NCI-H1694 (cell line): Measurements from ENCODE around the gene NKAIN2.

Experiments used
- DNase-seq: peaks from one replicate; lab custom pipeline; 2025; lab: John Stamatoyannopoulos, UW

Gene NKAIN2

GRCh38 chr6:123803504-123804013 is at the start of gene NKAIN2:
Gene NKAIN2 (plus strand): TSS chr6:123803865.
- DNase-seq = no peak

- DNase-seq = no peak
Measured at GRCh38 chr6:123759472-123759871, 44.2 kb upstream of the NKAIN2 start.

- DNase-seq = no peak
Measured at GRCh38 chr6:123763904-123764303, 39.8 kb upstream of the NKAIN2 start.

GRCh38 chr6:123764722-123765121 is 38.9 kb upstream of the NKAIN2 start:
- DNase-seq = no peak

- no peak for DNase-seq
Measured at GRCh38 chr6:123768921-123769320, 34.7 kb upstream of the NKAIN2 start.

- no peak for DNase-seq
Measured at GRCh38 chr6:123769431-123769830, 34.2 kb upstream of the NKAIN2 start.

- DNase-seq = no peak
Measured at GRCh38 chr6:123770247-123770949, 33.3 kb upstream of the NKAIN2 start.

GRCh38 chr6:123771126-123771525 is 32.5 kb upstream of the NKAIN2 start:
- no peak for DNase-seq

GRCh38 chr6:123777563-123777962 is 26.1 kb upstream of the NKAIN2 start:
- no peak for DNase-seq

GRCh38 chr6:123780021-123780420 is 23.6 kb upstream of the NKAIN2 start:
- no peak for DNase-seq

GRCh38 chr6:123784330-123784729 is 19.3 kb upstream of the NKAIN2 start:
- no peak for DNase-seq

- no peak for DNase-seq
Measured at GRCh38 chr6:123785039-123785438, 18.6 kb upstream of the NKAIN2 start.

- DNase-seq = no peak
Measured at GRCh38 chr6:123788319-123788718, 15.3 kb upstream of the NKAIN2 start.

GRCh38 chr6:123794190-123794589 is 9.5 kb upstream of the NKAIN2 start:
- DNase-seq = no peak

GRCh38 chr6:123794799-123795198 is 8.9 kb upstream of the NKAIN2 start:
- no peak for DNase-seq

GRCh38 chr6:123801067-123801466 is 2.6 kb upstream of the NKAIN2 start:
- DNase-seq = no peak

- no peak for DNase-seq
Measured at GRCh38 chr6:123802351-123802696, 1.3 kb upstream of the NKAIN2 start.

GRCh38 chr6:123802697-123803503 is 765 bp upstream of the NKAIN2 start:
- peak; percentile 67 for DNase-seq

GRCh38 chr6:123804014-123804786 is 535 bp downstream of the NKAIN2 start:
- no peak for DNase-seq

- no peak for DNase-seq
Measured at GRCh38 chr6:123804787-123805540, 1.3 kb downstream of the NKAIN2 start.

GRCh38 chr6:123805921-123806320 is 2.3 kb downstream of the NKAIN2 start:
- no peak for DNase-seq

- no peak for DNase-seq
Measured at GRCh38 chr6:123806561-123806960, 2.9 kb downstream of the NKAIN2 start.
